Measurements from ENCODE around the gene UNC79. TPM values are rescaled to one million over a fixed set of nuclear protein-coding genes. Genes with fewer than 3 reads are reported as not detected.

Gene UNC79
- total and polyA plus RNA-seq, 2 donors (not counting 3 experiments of a cell fraction or from before 2014, with no cell fraction given) = not detected

DNA sequence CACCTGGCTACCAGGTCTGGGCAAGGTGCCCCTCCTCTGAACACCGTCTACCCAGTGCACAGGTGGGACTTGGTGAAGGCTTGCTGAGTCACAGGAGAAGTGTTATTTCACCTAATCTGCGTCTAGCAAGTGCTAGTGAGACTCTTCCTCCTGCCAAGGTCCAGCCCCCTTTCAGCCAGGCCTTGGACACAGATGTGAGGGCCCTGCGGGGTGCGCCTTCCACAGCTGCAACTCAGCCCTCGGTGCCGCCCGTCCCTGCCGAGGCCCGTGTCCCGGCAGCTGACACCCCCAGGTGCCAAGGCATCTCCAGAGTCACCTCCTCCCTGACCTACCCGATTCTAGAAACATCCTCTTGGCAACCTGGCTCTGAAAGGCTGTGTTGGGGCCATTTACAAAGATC lies 302.5 kb downstream of the UNC79 start:
- dilution Hi-C loops (cut with MboI; ENCODE audit: extremely low pct_ligation_motif_present, low sequenced_read_pairs) = no loop called here

More for the DNA sequence above, 302.5 kb downstream of the UNC79 start:
- H3K9ac ChIP-seq (replicated peaks; ENCODE audit: extremely low read depth, insufficient read depth, low read length) = no peak overlapping the region
- no TSS peak for BruUV-seq (replicated peaks)
- no peaks in the 10 kb centered on the region for H3K79me2 ChIP-seq (ENCODE audit: control insufficient read depth, insufficient read depth, low read length)
- ChIA-PET POLR2A (no interaction called here), CTCF (no interaction called here)
- no peaks in the 10 kb centered on the region for H3K9me3 ChIP-seq (replicated peaks; ENCODE audit: control insufficient read depth, insufficient read depth, low read length)
- intact Hi-C loops (cut with micrococcal nuclease) = no loop called here
- no peaks in the 10 kb centered on the region for H4K20me1 ChIP-seq (replicated peaks; ENCODE audit: control insufficient read depth, extremely low read depth, insufficient read depth, low read length)
- DNase-seq (ENCODE audit: low read depth, low spot score) (no peak), FAIRE-seq (no peak)
- H3K4me1 ChIP-seq (ENCODE audit: control insufficient read depth, extremely low read depth, insufficient read depth, low read length) = no peaks in the 10 kb centered on the region
- H3K9me1 ChIP-seq (replicated peaks; ENCODE audit: control insufficient read depth, extremely low read depth, insufficient read depth, low read length) = no peaks in the 10 kb centered on the region
- TF ChIP-seq POLR2AphosphoS5 (IDR thresholded peaks at IDR 0.05; ENCODE audit: insufficient read depth, low read depth, low read length) = no peak
- no peak for TF ChIP-seq JUN (IDR thresholded peaks at IDR 0.05; ENCODE audit: borderline replicate concordance, insufficient read depth, insufficient read length, low read depth)
- no peak for TF ChIP-seq GATA2 (IDR thresholded peaks at IDR 0.05; ENCODE audit: insufficient read depth, insufficient read length, low read depth, low read length)
- TF ChIP-seq MYC (IDR thresholded peaks at IDR 0.05; ENCODE audit: low read depth, low read length) = no peak
- no peak for TF ChIP-seq POLR2A (IDR thresholded peaks at IDR 0.05; ENCODE audit: low read depth, low read length)
- TF ChIP-seq EZH2 (IDR thresholded peaks at IDR 0.05; ENCODE audit: borderline replicate concordance, low read depth, low read length, severe bottlenecking) = no peak
- TF ChIP-seq, protein P1, sequence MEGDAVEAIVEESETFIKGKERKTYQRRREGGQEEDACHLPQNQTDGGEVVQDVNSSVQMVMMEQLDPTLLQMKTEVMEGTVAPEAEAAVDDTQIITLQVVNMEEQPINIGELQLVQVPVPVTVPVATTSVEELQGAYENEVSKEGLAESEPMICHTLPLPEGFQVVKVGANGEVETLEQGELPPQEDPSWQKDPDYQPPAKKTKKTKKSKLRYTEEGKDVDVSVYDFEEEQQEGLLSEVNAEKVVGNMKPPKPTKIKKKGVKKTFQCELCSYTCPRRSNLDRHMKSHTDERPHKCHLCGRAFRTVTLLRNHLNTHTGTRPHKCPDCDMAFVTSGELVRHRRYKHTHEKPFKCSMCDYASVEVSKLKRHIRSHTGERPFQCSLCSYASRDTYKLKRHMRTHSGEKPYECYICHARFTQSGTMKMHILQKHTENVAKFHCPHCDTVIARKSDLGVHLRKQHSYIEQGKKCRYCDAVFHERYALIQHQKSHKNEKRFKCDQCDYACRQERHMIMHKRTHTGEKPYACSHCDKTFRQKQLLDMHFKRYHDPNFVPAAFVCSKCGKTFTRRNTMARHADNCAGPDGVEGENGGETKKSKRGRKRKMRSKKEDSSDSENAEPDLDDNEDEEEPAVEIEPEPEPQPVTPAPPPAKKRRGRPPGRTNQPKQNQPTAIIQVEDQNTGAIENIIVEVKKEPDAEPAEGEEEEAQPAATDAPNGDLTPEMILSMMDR (IDR thresholded peaks at IDR 0.05; ENCODE audit: extremely low read depth in 1 of 2, insufficient read depth in 1 of 2, low read depth in 1 of 2, low read length in 2 of 2) = no peak
- TF ChIP-seq, protein P2, sequence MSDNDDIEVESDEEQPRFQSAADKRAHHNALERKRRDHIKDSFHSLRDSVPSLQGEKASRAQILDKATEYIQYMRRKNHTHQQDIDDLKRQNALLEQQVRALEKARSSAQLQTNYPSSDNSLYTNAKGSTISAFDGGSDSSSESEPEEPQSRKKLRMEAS (IDR thresholded peaks at IDR 0.05; ENCODE audit: insufficient read depth, insufficient read length) = no peak
- no peak for TF ChIP-seq FOS (IDR thresholded peaks at IDR 0.05; ENCODE audit: borderline replicate concordance, insufficient read depth, low read length)
- no peak overlapping the region for H3K27ac ChIP-seq (ENCODE audit: insufficient read depth, low read depth, low read length)
- H3K36me3 ChIP-seq (ENCODE audit: control insufficient read depth in 2 of 2, extremely low read depth in 1 of 2, insufficient read depth in 2 of 2, low read length in 2 of 2) = no peaks in the 10 kb centered on the region
- H3K4me2 ChIP-seq (ENCODE audit: insufficient read depth, low read length) = no peak overlapping the region
- H2AFZ ChIP-seq (ENCODE audit: low read depth, low read length) = no peak overlapping the region
- no peak overlapping the region for H3K4me3 ChIP-seq (replicated peaks in 1 of 3; ENCODE audit: insufficient read depth in 1 of 3, low read depth in 1 of 3, low read length in 3 of 3)
- H3K27me3 ChIP-seq (ENCODE audit: control insufficient read depth in 2 of 2, insufficient read depth in 2 of 2, low read length in 2 of 2) = no peaks in the 10 kb centered on the region

All from endothelial cell of umbilical vein (primary cell).